OCI-LY7 (cell line): ENCODE results near the gene CSNK2A2. TPM values are rescaled to one million over a fixed set of nuclear protein-coding genes. Genes with fewer than 3 reads are reported as not detected.

Source experiments
- BruUV-seq: library from RNA; stranded (reverse); fragments of 400-500 nt; replicated peaks from 2 replicates; lab custom pipeline; 2021; lab: Mats Ljungman, UMichigan
- CTCF ChIA-PET: fragments of 300-600 bp; sonication (Branson Sonifier 250); formaldehyde crosslinking; loops from one replicate; lab custom pipeline; 2022; ENCODE audit warnings: antibody characterized with exemption; ENCODE audit not compliant: unreplicated experiment; lab: Charles Lee
- POLR2A ChIA-PET: fragments of 300-600 bp; sonication (Branson Sonifier 250); formaldehyde crosslinking; loops from one replicate; lab custom pipeline; 2022; ENCODE audit warnings: antibody characterized with exemption; lab: Charles Lee
- DNase-seq: peaks from one replicate; pipeline ENCODE4 v3.0.0-alpha.2; 2015; ENCODE audit warnings: low spot score
- H2AFZ ChIP-seq: fragments of 200-600 bp; sonication (generic), shearing (Covaris generic); 2 replicates; pipeline ENCODE4 v1.6.1; 2014; ENCODE audit warnings: mild to moderate bottlenecking, antibody characterized with exemption, low read length, moderate library complexity
- H3K27ac ChIP-seq: fragments of 200-600 bp; sonication (generic); 2 replicates; pipeline ENCODE4 v1.5.1; 2014; ENCODE audit warnings: mixed run types, low read depth, mild to moderate bottlenecking, moderate library complexity, low read length, inconsistent platforms; ENCODE audit not compliant: poor library complexity, severe bottlenecking
- H3K36me3 ChIP-seq: fragments of 200-600 bp; sonication (generic); 2 replicates; pipeline ENCODE4 v1.6.1; 2014; ENCODE audit warnings: mild to moderate bottlenecking, antibody characterized with exemption, low read length, moderate library complexity, mixed read lengths; ENCODE audit not compliant: insufficient read depth
- H3K4me1 ChIP-seq: fragments of 200-600 bp; sonication (generic); 2 replicates; pipeline ENCODE4 v1.5.1; 2014; ENCODE audit warnings: mild to moderate bottlenecking, low read length; ENCODE audit not compliant: insufficient read depth, poor library complexity, severe bottlenecking
- H3K4me2 ChIP-seq: fragments of 200-600 bp; sonication (generic); 2 replicates; pipeline ENCODE4 v1.6.1; 2014; ENCODE audit warnings: mild to moderate bottlenecking, low read length
- H3K4me3 ChIP-seq: fragments of 200-600 bp; sonication (generic); 2 replicates; pipeline ENCODE4 v1.5.1; 2014; ENCODE audit warnings: mild to moderate bottlenecking, low read depth, low read length; ENCODE audit not compliant: poor library complexity, severe bottlenecking
- H3K79me2 ChIP-seq: fragments of 200-600 bp; sonication (generic); 2 replicates; pipeline ENCODE4 v1.6.1; 2016; ENCODE audit warnings: low read depth, mild to moderate bottlenecking, low read length, moderate library complexity, mixed read lengths; ENCODE audit not compliant: insufficient read depth
- H3K9me2 ChIP-seq: fragments of 200-600 bp; sonication (generic); 2 replicates; pipeline ENCODE4 v1.6.1; 2016; ENCODE audit warnings: mild to moderate bottlenecking, low read length, mixed read lengths; ENCODE audit not compliant: insufficient read depth
- H3K9me3 ChIP-seq: fragments of 200-600 bp; sonication (generic); 2 replicates; pipeline ENCODE4 v1.6.1; 2014; ENCODE audit warnings: mild to moderate bottlenecking, mixed run types, low read length, mixed read lengths
- H4K20me1 ChIP-seq: fragments of 200-600 bp; sonication (generic); 2 replicates; pipeline ENCODE4 v1.6.1; 2014; ENCODE audit warnings: mild to moderate bottlenecking, antibody characterized with exemption, low read length, moderate library complexity, mixed read lengths; ENCODE audit not compliant: insufficient read depth
- CTCF ChIP-seq: fragments of 200-600 bp; sonication (generic); conservative IDR thresholded peaks from 2 replicates; pipeline ENCODE4 v1.5.1; 2014; ENCODE audit warnings: mild to moderate bottlenecking, antibody characterized with exemption, low read length, moderate library complexity, mixed read lengths
- EZH2phosphoT487 ChIP-seq: fragments of 200-600 bp; sonication (generic); IDR thresholded peaks from 2 replicates; pipeline ENCODE4 v1.6.1; 2018; ENCODE audit warnings: low read depth, borderline replicate concordance, mild to moderate bottlenecking, mixed run types, antibody characterized with exemption, low read length, moderate library complexity, mixed read lengths
- intact Hi-C: fragments of 100-400 bp; cut with micrococcal nuclease; formaldehyde crosslinking; loops from one replicate; pipeline ENCODE4 v1.10.0; 2022; ENCODE audit not compliant: unreplicated experiment
- total RNA-seq, 2 experiments: library from RNA; depleted of rRNA in 1 of 2; stranded (reverse); fragments of >200 nt in 1 of 2; shearing (Covaris generic) in 1 of 2; gene quantifications; 2 replicates each; pipeline ENCODE4 v1.2.3, GENCODE V29; 2014 to 2022

CSNK2A2 gene
- total RNA-seq, 2 experiments from 2014 or later: 28.7 to 106 TPM

- no peak overlapping the region for H3K4me2 ChIP-seq
- no peak overlapping the region for H3K4me3 ChIP-seq
- intact Hi-C loops: no loop called here
- H3K27ac ChIP-seq: no peak overlapping the region
- no peak for DNase-seq
- BruUV-seq: no TSS peak
- ChIA-PET CTCF (no interaction called here), POLR2A (interaction anchor here (0.6 kb wide), 1 partner anchor 14 kb away, joined by 3 read pairs; no protein-coding TSS in a partner anchor)
- no peaks in the 10 kb centered on the region for H3K9me3 ChIP-seq
- H4K20me1 ChIP-seq: peaks cover 13% of the 10 kb centered on the region
- no peaks in the 10 kb centered on the region for H3K9me2 ChIP-seq
- TF ChIP-seq EZH2phosphoT487: no peak
- no peak for TF ChIP-seq CTCF
- H3K4me1 ChIP-seq: peaks cover under 1% of the 10 kb centered on the region
- peaks cover 37% of the 10 kb centered on the region for H3K79me2 ChIP-seq
- no peak overlapping the region for H2AFZ ChIP-seq
- peaks cover 48% of the 10 kb centered on the region for H3K36me3 ChIP-seq
These were observed 81.8 kb downstream of the CSNK2A2 start for GRCh38 chr16:58116081-58116480.

- Histone ChIP-seq H3K36me3 (peaks cover 43% of the 10 kb centered on the region), H3K4me2 (no peak overlapping the region), H3K4me1 (no peaks in the 10 kb centered on the region), H3K79me2 (peaks cover 28% of the 10 kb centered on the region), H4K20me1 (peaks cover 3% of the 10 kb centered on the region), H3K9me2 (no peaks in the 10 kb centered on the region), H3K9me3 (no peaks in the 10 kb centered on the region), H3K4me3 (no peak overlapping the region), H3K27ac (no peak overlapping the region), H2AFZ (no peak overlapping the region)
- ChIA-PET POLR2A (no interaction called here), CTCF (no interaction called here)
- no TSS peak for BruUV-seq
- TF ChIP-seq CTCF: no peak
- no peak for TF ChIP-seq EZH2phosphoT487
- DNase-seq: no peak
- intact Hi-C loops: no loop called here
These were observed 82.8 kb downstream of the CSNK2A2 start for GRCh38 chr16:58114827-58115825.

GRCh38 chr16:58111302-58111627, 86.6 kb downstream of the CSNK2A2 start:
- Histone ChIP-seq H3K9me2 (no peaks in the 10 kb centered on the region), H3K9me3 (no peaks in the 10 kb centered on the region), H3K4me3 (no peak overlapping the region), H4K20me1 (no peaks in the 10 kb centered on the region), H3K36me3 (peaks cover 37% of the 10 kb centered on the region), H3K79me2 (no peaks in the 10 kb centered on the region), H2AFZ (no peak overlapping the region), H3K27ac (no peak overlapping the region), H3K4me2 (no peak overlapping the region), H3K4me1 (peaks cover 5% of the 10 kb centered on the region)
- TF ChIP-seq CTCF: no peak
- TF ChIP-seq EZH2phosphoT487: no peak
- POLR2A ChIA-PET: no interaction called here
- no TSS peak for BruUV-seq
- CTCF ChIA-PET: no interaction called here
- DNase-seq: no peak
- intact Hi-C loops: no loop called here
